Fibroblast of mammary gland (primary cell): ENCODE data around the gene VAMP7.
A peak's percentile ranks its signal among the peaks of the same experiment; 100 is the strongest.

Experiments
- DNase-seq: peaks from one replicate; pipeline ENCODE4 v3.0.0-alpha.2; 2010; ENCODE audit warnings: low read depth
- H3K4me3 ChIP-seq: 2 replicates; pipeline ENCODE4 v1.5.1; 2011; ENCODE audit warnings: low read depth, mild to moderate bottlenecking, low read length, moderate library complexity; ENCODE audit not compliant: control insufficient read depth
- CTCF ChIP-seq: conservative IDR thresholded peaks from 2 replicates; pipeline ENCODE4 v1.5.1; 2011; ENCODE audit warnings: low read depth, low read length, inconsistent platforms; ENCODE audit not compliant: control insufficient read depth, insufficient read depth

VAMP7 gene

DNA sequence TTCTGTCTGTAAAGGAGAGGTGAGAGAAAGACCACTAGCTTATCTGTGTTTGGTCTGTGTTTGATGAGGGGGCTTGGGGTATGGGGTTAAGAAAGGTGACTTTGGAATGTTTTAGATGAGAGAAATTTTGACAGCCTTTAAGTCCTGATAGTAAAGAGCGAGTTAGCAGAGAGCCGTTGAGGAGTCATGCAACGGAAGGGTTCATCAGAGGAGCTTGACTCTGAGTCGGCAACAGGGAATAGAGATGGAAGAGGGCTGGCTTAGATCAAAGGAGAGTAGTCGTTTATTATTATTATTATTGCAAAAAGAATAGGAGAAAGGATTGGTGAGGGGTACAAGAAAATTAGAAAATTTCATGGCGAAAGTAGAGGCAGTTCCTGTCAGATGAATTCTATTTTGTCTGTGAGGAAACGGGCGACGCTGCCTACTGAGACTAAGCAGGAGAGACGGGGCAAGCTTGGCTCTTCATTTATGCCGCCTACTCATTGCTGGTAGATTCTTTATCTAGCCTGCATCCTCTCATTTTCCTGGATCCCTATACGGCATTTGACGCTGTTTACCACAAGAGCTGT is 473 bp upstream of the VAMP7 start:
- TF ChIP-seq CTCF, result no peak
- H3K4me3 ChIP-seq, result peak overlapping the region; percentile 79
- no peak for DNase-seq

DNA sequence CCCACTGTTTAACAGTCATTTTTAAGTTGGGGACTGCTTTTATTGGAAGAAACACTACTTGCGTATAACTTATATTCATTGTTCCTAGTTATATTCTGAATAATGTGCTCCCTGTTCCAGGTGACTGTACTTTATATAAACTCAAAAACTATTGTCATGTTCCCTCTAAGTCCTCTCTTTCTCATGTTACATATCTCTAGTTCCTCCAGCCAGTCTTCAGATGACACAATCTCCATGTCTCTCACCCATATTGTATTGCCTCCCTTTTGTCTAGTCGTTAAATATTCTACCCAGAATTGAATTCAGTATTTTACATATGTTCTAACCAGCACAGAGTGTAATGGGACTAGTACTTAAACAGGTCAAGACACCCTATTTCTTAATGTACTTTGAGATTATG is 5.3 kb downstream of the VAMP7 start:
- no peak for DNase-seq
- TF ChIP-seq CTCF, result no peak
- no peak overlapping the region for H3K4me3 ChIP-seq

DNA sequence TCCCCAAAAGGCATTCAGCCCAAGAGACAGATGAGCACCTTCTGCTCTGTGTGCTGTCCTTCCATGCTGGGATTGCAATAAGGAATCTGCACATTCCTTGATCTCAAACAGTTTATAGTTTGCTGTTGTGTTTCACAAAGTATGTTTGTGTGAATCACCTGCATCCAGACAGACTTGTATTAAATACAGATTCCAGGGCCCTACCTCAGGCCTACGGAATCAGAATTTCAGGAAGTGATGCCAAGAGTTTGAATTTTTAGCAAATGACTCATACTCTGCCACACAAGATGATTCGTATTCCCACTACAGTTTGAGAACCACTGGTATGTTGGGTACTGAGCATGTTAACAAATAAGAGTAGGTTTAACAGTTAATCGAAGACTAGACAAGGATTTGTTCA is 7.0 kb downstream of the VAMP7 start:
- peak; percentile 70 for DNase-seq
- H3K4me3 ChIP-seq, result no peak overlapping the region
- no peak for TF ChIP-seq CTCF

DNA sequence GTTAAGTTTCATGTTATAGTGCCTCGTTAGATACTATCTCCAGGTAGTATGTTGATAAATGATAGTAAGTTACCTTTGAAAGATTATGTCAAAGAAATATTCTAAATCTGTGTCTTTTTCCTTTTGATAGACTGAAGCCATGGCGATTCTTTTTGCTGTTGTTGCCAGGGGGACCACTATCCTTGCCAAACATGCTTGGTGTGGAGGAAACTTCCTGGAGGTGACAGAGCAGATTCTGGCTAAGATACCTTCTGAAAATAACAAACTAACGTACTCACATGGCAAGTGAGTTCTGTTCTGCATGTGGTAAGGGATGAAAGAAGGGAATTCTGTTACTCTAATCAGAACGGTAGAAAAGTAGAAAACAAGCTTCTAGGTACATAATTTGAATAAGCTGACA is 8.2 kb downstream of the VAMP7 start:
- no peak for TF ChIP-seq CTCF
- no peak for DNase-seq

DNA sequence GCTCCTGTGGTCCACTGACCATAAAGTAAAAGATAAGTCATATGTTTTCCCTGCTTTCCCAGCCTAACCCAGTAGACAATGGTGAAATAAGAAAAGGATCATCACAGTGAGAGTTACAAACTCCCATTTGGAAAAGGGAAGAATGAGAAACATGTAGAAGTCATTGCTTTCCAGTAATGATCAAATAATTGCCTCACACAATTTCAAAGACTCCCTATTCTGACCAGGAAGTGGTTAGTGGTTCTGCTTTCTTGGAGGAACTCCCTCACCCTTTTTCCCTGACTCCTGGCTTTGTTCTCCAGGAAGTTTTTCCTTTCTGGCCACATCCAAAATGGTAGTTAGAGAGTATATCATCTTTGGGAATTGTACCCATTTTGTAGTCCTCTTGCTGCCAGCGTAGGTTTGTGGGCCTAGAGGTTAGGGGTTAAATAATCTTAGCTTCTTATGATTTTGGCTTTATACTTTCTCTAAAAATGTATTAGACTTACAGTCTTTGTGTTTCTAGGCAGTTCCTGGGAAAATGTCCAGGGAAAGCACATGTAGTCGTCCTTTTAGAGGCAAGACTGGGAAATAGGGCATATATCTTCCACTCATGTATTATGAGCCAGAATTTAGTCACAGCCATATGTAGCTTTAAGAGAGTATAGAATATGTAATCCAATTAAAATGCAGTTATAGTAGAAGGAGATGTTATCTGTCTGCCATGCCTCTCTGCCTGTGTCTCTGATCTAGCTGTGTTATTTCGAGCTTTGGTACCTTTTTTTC is 10.5 kb downstream of the VAMP7 start:
- DNase-seq, result peak; percentile 7
- TF ChIP-seq CTCF, result no peak
- no peak overlapping the region for H3K4me3 ChIP-seq

More for the DNA sequence above, 8.2 kb downstream of the VAMP7 start:
- no peak overlapping the region for H3K4me3 ChIP-seq

DNA sequence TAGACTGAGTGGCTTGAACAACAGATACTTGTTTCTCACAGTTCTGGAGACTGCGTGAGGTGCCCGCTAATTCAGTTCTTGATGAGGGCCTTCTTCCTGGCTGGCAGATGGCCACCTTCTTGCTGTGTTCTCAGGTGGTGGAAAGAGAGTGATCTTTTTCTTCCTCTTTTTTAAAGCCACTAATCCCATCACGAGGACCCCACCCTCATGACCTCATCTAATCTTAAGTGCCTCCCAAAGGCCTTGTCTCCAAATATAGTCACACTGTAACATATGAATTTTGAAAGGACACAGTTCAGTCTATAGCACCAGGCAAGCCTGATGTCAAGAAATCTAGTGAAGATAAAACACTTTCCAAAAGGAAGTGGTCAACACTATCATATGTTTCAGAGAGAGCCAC is 12.4 kb downstream of the VAMP7 start:
- DNase-seq, result no peak
- H3K4me3 ChIP-seq, result no peak overlapping the region
- no peak for TF ChIP-seq CTCF
